Ascending aorta (tissue), 2 donors: Measurements from ENCODE around the gene GCFC2. TPM values are rescaled to one million over a fixed set of nuclear protein-coding genes. Genes with fewer than 3 reads are reported as not detected.
"Not testable (repeated sequence)": the region's sequence is repeated elsewhere in the genome, so short reads cannot be mapped to it uniquely, and the experiment has no call there.

Source experiments
- DNase-seq, 2 donors: peaks; one replicate each; pipeline ENCODE4 v3.0.0-alpha.2; 2019; ENCODE audit warnings: low spot score in 2 of 2
- H3K27ac ChIP-seq, 2 donors: fragments of 200-600 bp; sonication (generic); one replicate each; pipeline ENCODE4 v1.5.1; 2016 to 2017; ENCODE audit warnings: mild to moderate bottlenecking in 1 of 2
- H3K27me3 ChIP-seq: fragments of 200-600 bp; sonication (generic); one replicate; pipeline ENCODE4 v1.5.1; 2017
- H3K36me3 ChIP-seq, 2 donors: fragments of 200-600 bp; sonication (generic); one replicate each; pipeline ENCODE4 v1.5.1; 2016
- H3K4me1 ChIP-seq, 2 donors: fragments of 200-600 bp; sonication (generic); one replicate each; pipeline ENCODE4 v1.5.1; 2016 to 2017; ENCODE audit warnings: mild to moderate bottlenecking in 1 of 2
- H3K4me3 ChIP-seq, 2 donors: fragments of 200-600 bp; sonication (generic); one replicate each; pipeline ENCODE4 v1.5.1; 2016 to 2017; ENCODE audit warnings: mild to moderate bottlenecking in 1 of 2
- H3K9me3 ChIP-seq, 2 donors: fragments of 200-600 bp; sonication (generic); one replicate each; pipeline ENCODE4 v1.5.1; 2016
- CTCF ChIP-seq, 3 experiments: fragments of 200-600 bp in 2 of 3; fragments of 450-650 bp in 1 of 3; sonication (generic) in 2 of 3; IDR thresholded peaks; one replicate each; pipeline ENCODE4 v1.5.1; 2016 to 2019; ENCODE audit warnings: antibody characterized with exemption in 3 of 3, mild to moderate bottlenecking in 1 of 3, moderate library complexity in 1 of 3
- intact Hi-C: fragments of 100-400 bp; cut with DNase I; formaldehyde crosslinking; loops from one replicate; pipeline ENCODE4 v1.15.1; 2023
- total RNA-seq: library from RNA; depleted of rRNA; stranded (reverse); fragments of >200 nt; gene quantifications from one replicate; pipeline ENCODE4 v1.1.0, GENCODE V29; 2016

GCFC2 gene
- total RNA-seq, 1 donor from 2014 or later: 31.0 TPM

DNA sequence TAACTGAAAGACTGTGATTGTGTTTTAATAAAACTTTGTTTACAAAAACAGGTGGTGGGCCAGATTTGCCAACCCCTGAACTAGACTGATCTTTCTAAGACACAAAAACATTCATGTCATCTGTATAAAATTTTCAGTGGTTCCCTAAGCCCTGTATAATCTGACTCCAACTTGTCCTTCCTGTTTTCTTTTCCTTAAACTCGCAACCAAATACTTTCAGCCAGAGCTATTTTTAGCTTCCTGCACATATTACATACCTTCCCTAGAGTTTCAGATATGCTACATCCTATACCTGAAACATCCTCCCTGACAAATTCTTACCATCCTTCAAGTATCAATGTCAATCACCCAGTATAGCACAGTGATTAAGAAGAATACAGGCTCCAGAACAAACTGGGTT lies 4.8 kb downstream of the GCFC2 start:
- no peak overlapping the region for H3K4me3 ChIP-seq
- DNase-seq: no peak
- H3K9me3 ChIP-seq: no peaks in the 10 kb centered on the region
- H3K27ac ChIP-seq: no peak overlapping the region
- no peak for TF ChIP-seq CTCF (IDR thresholded peaks at IDR 0.05)
- H3K4me1 ChIP-seq: peaks cover 0 to 11% of the 10 kb centered on the region in 2 donors
- H3K36me3 ChIP-seq: peaks cover 17 to 44% of the 10 kb centered on the region in 2 donors
- no peaks in the 10 kb centered on the region for H3K27me3 ChIP-seq
- intact Hi-C loops: no loop called here

DNA sequence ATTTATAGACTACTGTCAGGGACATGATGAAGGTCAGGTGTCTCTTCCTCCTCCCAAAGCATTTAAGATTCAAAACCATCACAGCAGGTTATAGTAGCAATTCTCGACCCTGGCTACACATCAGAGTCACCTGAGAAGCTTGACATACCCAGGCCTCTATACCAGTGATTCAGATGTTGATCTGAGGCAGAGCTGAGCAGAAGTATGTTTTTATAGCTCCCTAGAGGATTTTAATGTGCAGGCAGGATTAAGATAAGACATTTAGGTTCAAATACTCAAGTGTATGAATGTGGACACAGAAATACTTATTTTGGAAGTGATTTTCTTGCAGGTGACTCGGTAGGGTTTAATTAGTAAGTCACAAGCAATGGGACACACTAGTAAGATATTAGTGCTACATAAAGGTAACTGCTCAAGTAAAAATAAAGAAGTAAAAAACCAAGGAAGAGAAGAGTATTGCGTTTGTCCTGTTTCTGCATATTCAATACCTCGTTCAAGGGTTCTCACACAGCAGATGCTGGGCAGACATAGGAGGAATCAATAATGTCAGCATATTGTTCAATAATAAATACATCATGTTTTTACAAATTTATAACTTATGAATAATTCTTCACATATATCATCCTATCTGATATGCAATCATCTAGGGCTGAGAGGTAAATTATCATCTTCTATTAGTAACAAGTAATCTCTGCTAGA lies 7.0 kb downstream of the GCFC2 start:
- TF ChIP-seq CTCF (IDR thresholded peaks at IDR 0.05): no peak
- Histone ChIP-seq H3K27me3 (no peaks in the 10 kb centered on the region), H3K27ac (no peak overlapping the region), H3K9me3 (no peaks in the 10 kb centered on the region), H3K36me3 (peaks cover 28 to 64% of the 10 kb centered on the region in 2 donors), H3K4me3 (no peak overlapping the region), H3K4me1 (peaks cover 0 to under 1% of the 10 kb centered on the region in 2 donors)
- DNase-seq: no peak
- intact Hi-C loops: no loop called here

GRCh38 chr2:75702593-75702992 lies 8.1 kb downstream of the GCFC2 start:
- Histone ChIP-seq H3K27ac (no peak overlapping the region), H3K4me1 (no peaks in the 10 kb centered on the region), H3K27me3 (no peaks in the 10 kb centered on the region), H3K9me3 (no peaks in the 10 kb centered on the region), H3K36me3 (peaks cover 35 to 76% of the 10 kb centered on the region in 2 donors), H3K4me3 (no peak overlapping the region)
- no peak for TF ChIP-seq CTCF (IDR thresholded peaks at IDR 0.05)
- DNase-seq: no peak
- intact Hi-C loops: no loop called here

DNA sequence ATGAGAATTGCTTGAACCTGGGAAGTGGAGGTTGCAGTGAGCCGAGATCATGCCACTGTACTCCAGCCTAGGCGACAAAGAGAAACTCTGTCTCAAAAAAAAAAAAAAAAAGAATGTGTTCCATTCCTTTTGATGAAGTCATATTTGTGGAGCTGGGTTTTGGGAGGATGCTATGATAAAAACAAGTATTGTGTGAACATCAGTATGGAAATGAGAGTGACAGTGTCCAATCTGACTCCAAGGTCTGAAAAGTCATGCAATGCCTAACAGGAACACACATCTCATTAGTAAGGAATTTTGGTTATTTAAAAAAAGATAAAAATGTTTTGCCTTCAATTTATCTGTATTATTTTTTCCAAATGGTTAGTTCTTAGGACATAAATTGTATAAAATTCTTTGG lies 11.8 kb downstream of the GCFC2 start:
- intact Hi-C loops: no loop called here
- Histone ChIP-seq H3K27ac (no peak overlapping the region), H3K36me3 (peaks cover 49 to 81% of the 10 kb centered on the region in 2 donors), H3K4me3 (no peak overlapping the region), H3K9me3 (no peaks in the 10 kb centered on the region), H3K4me1 (no peaks in the 10 kb centered on the region), H3K27me3 (no peaks in the 10 kb centered on the region)
- DNase-seq: no peak
- no peak for TF ChIP-seq CTCF (IDR thresholded peaks at IDR 0.05)

DNA sequence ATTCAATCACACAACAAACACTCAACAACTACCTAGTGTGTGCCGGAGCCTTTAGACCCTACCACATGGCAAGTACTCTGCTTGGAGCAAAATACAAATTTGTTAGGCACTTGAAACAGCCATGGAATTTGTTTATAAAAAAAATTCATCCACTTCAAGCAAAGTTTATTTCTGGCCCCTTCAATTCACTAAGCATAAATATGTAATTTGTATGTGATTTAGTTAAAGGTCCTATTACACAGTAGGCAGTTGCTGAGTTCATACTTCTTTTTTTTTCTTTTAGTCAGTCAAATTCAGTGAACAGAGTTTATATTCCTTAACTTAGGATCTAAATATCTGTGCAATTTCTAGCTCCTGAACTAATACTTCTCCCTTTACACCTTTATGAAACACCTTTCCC lies 22.5 kb downstream of the GCFC2 start:
- Histone ChIP-seq H3K36me3 (peaks cover 38 to 69% of the 10 kb centered on the region in 2 donors), H3K4me1 (no peaks in the 10 kb centered on the region), H3K27ac (no peak overlapping the region), H3K9me3 (no peaks in the 10 kb centered on the region), H3K27me3 (no peaks in the 10 kb centered on the region), H3K4me3 (no peak overlapping the region)
- DNase-seq: no peak
- intact Hi-C loops: no loop called here
- no peak for TF ChIP-seq CTCF (IDR thresholded peaks at IDR 0.05)

DNA sequence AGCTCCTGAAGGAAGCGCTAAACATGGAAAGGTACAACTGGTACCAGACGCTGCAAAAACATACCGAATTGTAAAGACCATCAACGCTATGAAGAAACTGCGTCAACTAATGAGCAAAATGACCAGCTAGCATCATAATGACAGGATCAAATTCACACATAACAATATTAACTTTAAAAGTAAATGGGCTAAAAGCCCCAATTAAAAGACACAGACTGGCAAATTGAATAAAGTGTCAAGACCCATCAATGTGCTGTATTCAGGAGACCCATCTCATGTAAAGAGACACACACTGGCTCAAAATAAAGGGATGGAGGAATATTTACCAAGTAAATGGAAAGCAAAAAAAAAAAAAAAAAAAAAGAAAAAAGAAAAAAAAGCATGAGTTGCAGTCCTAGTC lies 27.3 kb downstream of the GCFC2 start:
- intact Hi-C loops, H3K27ac ChIP-seq, DNase-seq, H3K9me3 ChIP-seq, H3K4me1 ChIP-seq, H3K27me3 ChIP-seq, H3K4me3 ChIP-seq: not testable (repeated sequence)
- peaks cover 21 to 48% of the 10 kb centered on the region in 2 donors for H3K36me3 ChIP-seq
